ENCODE measurements around the gene SPHK1. TPM values are rescaled to one million over a fixed set of nuclear protein-coding genes. Genes with fewer than 3 reads are reported as not detected.
"Not testable (repeated sequence)": the region's sequence is repeated elsewhere in the genome, so short reads cannot be mapped to it uniquely, and the experiment has no call there.

Gene SPHK1
- total and polyA plus RNA-seq, 7 donors = 5.4 to 9.7 (median 7.6) TPM

DNA sequence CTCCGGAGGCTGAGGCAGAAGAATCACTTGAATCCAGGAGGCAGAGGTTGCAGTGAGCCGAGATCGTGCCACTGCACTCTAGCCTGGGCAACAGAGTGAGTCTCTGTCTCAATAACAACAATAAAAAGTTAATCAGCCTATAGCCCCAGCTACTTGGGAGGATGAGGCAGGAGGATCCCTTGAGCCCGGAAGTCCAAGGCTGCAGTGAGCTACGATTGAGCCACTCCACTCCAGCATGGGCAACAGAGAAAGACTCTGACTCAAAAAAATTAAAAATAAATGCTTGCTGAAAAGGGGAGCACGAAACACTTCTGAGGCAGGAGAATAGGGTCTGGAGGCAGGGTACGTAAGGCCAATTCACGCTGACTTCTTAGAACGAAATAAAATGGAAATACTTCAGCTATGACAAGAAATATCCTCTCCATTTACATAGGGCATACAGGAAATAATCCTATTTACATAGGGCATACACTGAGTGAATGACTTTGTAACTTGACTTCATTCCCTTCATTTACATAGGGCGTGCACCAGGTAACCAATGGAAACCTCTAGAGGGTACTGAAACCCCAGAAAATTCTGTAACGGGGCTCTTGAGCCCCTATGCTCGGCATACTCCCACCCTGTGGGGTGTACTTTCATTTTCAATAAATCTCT is 27.5 kb upstream of the SPHK1 start:
- Histone ChIP-seq H3K9me3 (no peaks in the 10 kb centered on the region), H3K4me1 (peaks cover 3 to 20% (median 17%) of the 10 kb centered on the region in 4 donors), H3K27ac (no peak overlapping the region), H3K4me3 (no peak overlapping the region), H3K36me3 (no peaks in the 10 kb centered on the region), H3K27me3 (no peaks in the 10 kb centered on the region)
- TF ChIP-seq CTCF (IDR thresholded peaks at IDR 0.05) (no peak), POLR2A (IDR thresholded peaks at IDR 0.05) (no peak), EP300 (IDR thresholded peaks at IDR 0.05) (no peak), POLR2AphosphoS5 (IDR thresholded peaks at IDR 0.05) (no peak)
- no peak for DNase-seq
- intact Hi-C loops (cut with DNase I) = no loop called here
- 17 to 64% methylated on average over 12 of the region's 12 CpGs for WGBS, 2 donors

- intact Hi-C loops (cut with DNase I) = no loop called here
- Histone ChIP-seq H3K27ac (no peak overlapping the region), H3K4me1 (peaks cover 3 to 20% (median 16%) of the 10 kb centered on the region in 4 donors), H3K4me3 (no peak overlapping the region), H3K27me3 (no peaks in the 10 kb centered on the region), H3K36me3 (no peaks in the 10 kb centered on the region), H3K9me3 (no peaks in the 10 kb centered on the region)
- 86 to 93% methylated on average over 6 of the region's 6 CpGs for WGBS, 2 donors
- TF ChIP-seq POLR2A (IDR thresholded peaks at IDR 0.05) (no peak), POLR2AphosphoS5 (IDR thresholded peaks at IDR 0.05) (no peak), CTCF (IDR thresholded peaks at IDR 0.05) (no peak), EP300 (IDR thresholded peaks at IDR 0.05) (no peak)
- no peak for DNase-seq
Observed at GRCh38 chr17:76357597-76358158, 26.7 kb upstream of the SPHK1 start.

GRCh38 chr17:76359375-76359774 is 25.0 kb upstream of the SPHK1 start:
- WGBS, 2 donors = 85 to 90% methylated on average over 6 of the region's 6 CpGs
- DNase-seq = no peak
- intact Hi-C loops (cut with DNase I) = no loop called here
- H3K36me3 ChIP-seq = no peaks in the 10 kb centered on the region
- TF ChIP-seq POLR2AphosphoS5 (IDR thresholded peaks at IDR 0.05) (no peak), EP300 (IDR thresholded peaks at IDR 0.05) (no peak), POLR2A (IDR thresholded peaks at IDR 0.05) (no peak), CTCF (IDR thresholded peaks at IDR 0.05) (no peak)
- peaks cover 0 to 16% (median 12%) of the 10 kb centered on the region in 4 donors for H3K4me1 ChIP-seq
- H3K9me3 ChIP-seq = no peaks in the 10 kb centered on the region
- no peak overlapping the region for H3K27ac ChIP-seq
- no peaks in the 10 kb centered on the region for H3K27me3 ChIP-seq
- H3K4me3 ChIP-seq = no peak overlapping the region

GRCh38 chr17:76359776-76360175 is 24.6 kb upstream of the SPHK1 start:
- H3K4me3 ChIP-seq; H3K36me3 ChIP-seq; DNase-seq; H3K27me3 ChIP-seq; intact Hi-C loops (cut with DNase I); H3K27ac ChIP-seq; H3K9me3 ChIP-seq: not testable (repeated sequence)
- 92% methylated on average over 6 of the region's 6 CpGs for WGBS, 2 donors
- peaks cover 0 to 12% (median 8%) of the 10 kb centered on the region in 4 donors for H3K4me1 ChIP-seq

GRCh38 chr17:76360461-76360860 is 23.9 kb upstream of the SPHK1 start:
- TF ChIP-seq POLR2AphosphoS5 (IDR thresholded peaks at IDR 0.05) (no peak), POLR2A (IDR thresholded peaks at IDR 0.05) (no peak), CTCF (IDR thresholded peaks at IDR 0.05) (no peak), EP300 (IDR thresholded peaks at IDR 0.05) (no peak)
- no peak for DNase-seq
- H3K36me3 ChIP-seq = no peaks in the 10 kb centered on the region
- H3K4me3 ChIP-seq = no peak overlapping the region
- peaks cover 0 to 12% (median 7%) of the 10 kb centered on the region in 4 donors for H3K4me1 ChIP-seq
- WGBS, 2 donors = 81% methylated on average over 2 of the region's 2 CpGs
- peak overlapping the region in 2 of 4 donors; percentile 59 to 61 for H3K27ac ChIP-seq
- no peaks in the 10 kb centered on the region for H3K27me3 ChIP-seq
- H3K9me3 ChIP-seq = no peaks in the 10 kb centered on the region
- intact Hi-C loops (cut with DNase I) = no loop called here

Data from sigmoid colon (tissue), 7 donors.